Gastroesophageal sphincter (tissue), 4 donors: ENCODE data around the gene RWDD4. TPM values are rescaled to one million over a fixed set of nuclear protein-coding genes. Genes with fewer than 3 reads are reported as not detected.

Experiments
- ATAC-seq: fragments of 150-250 bp; one replicate; pipeline ENCODE4 v1.9.1; 2016; ENCODE audit warnings: mild to moderate bottlenecking, moderate library complexity
- H3K27ac ChIP-seq, 4 donors: fragments of 200-600 bp; sonication (generic) in 3 of 4; 1 replicate in 3 of 4; 2 replicates in 1 of 4; pipeline ENCODE4 v1.5.1; 2016 to 2019
- H3K27me3 ChIP-seq: fragments of 200-600 bp; sonication (generic); one replicate; pipeline ENCODE4 v1.5.1; 2019
- H3K36me3 ChIP-seq, 2 donors: fragments of 200-600 bp; sonication (generic); one replicate each; pipeline ENCODE4 v1.5.1; 2019; ENCODE audit warnings: control low read depth in 1 of 2
- H3K4me1 ChIP-seq, 3 donors: fragments of 200-600 bp; sonication (generic); 1 replicate in 2 of 3; 2 replicates in 1 of 3; pipeline ENCODE4 v1.5.1; 2016 to 2019; ENCODE audit warnings: control low read depth in 2 of 3
- H3K4me3 ChIP-seq, 2 donors: fragments of 200-600 bp; sonication (generic); one replicate each; pipeline ENCODE4 v1.5.1; 2019; ENCODE audit warnings: mild to moderate bottlenecking in 1 of 2, moderate library complexity in 1 of 2
- H3K9me3 ChIP-seq, 3 donors: fragments of 200-600 bp; sonication (generic); one replicate each; pipeline ENCODE4 v1.5.1; 2017 to 2019; ENCODE audit warnings: control low read depth in 2 of 3
- CTCF ChIP-seq, 4 experiments: fragments of 200-600 bp in 2 of 4; fragments of 450-650 bp in 2 of 4; sonication (generic) in 1 of 4; IDR thresholded peaks; one replicate each; pipeline ENCODE4 v1.5.1; 2017 to 2019; ENCODE audit warnings: antibody characterized with exemption in 4 of 4, mild to moderate bottlenecking in 2 of 4, moderate library complexity in 2 of 4
- EP300 ChIP-seq: sonication (generic); formaldehyde crosslinking; IDR thresholded peaks from one replicate; pipeline ENCODE4 v1.6.1; 2017; ENCODE audit warnings: antibody characterized with exemption, mild to moderate bottlenecking
- POLR2A ChIP-seq, 2 donors: fragments of 450-650 bp; IDR thresholded peaks; one replicate each; pipeline ENCODE4 v1.6.1; 2017; ENCODE audit warnings: antibody characterized with exemption in 2 of 2, mild to moderate bottlenecking in 2 of 2, moderate library complexity in 1 of 2
- POLR2AphosphoS5 ChIP-seq: sonication (generic); formaldehyde crosslinking; IDR thresholded peaks from one replicate; pipeline ENCODE4 v1.6.1; 2017; ENCODE audit warnings: antibody characterized with exemption
- WGBS, 2 donors: methylation state at CpG; one replicate each; pipeline ENCODE4 v1.1.5; 2018; ENCODE audit warnings: low coverage in 1 of 2; 5-methylcytosine and 5-hydroxymethylcytosine counted together
- total RNA-seq, 4 donors: library from RNA; depleted of rRNA; stranded (reverse); fragments of >200 nt; gene quantifications; one replicate each; pipeline ENCODE4 v1.1.0, GENCODE V29; 2016

Gene RWDD4
- total RNA-seq, 4 donors from 2014 or later = 29.6 to 43.0 (median 32.8) TPM

- Histone ChIP-seq H3K4me3 (no peak overlapping the region), H3K36me3 (peaks cover 16 to 100% of the 10 kb centered on the region in 2 donors)
- TF ChIP-seq EP300 = no peak
- no peak for TF ChIP-seq POLR2A (IDR thresholded peaks at IDR 0.05)
- TF ChIP-seq POLR2AphosphoS5 = no peak
Observed at GRCh38 chr4:183691006-183691405, 32.0 kb upstream of the RWDD4 start.

GRCh38 chr4:183688216-183688615 is 29.2 kb upstream of the RWDD4 start:
- no peaks in the 10 kb centered on the region for H3K27me3 ChIP-seq
- no peaks in the 10 kb centered on the region for H3K9me3 ChIP-seq
- no peaks in the 10 kb centered on the region for H3K4me1 ChIP-seq
- H3K36me3 ChIP-seq = peaks cover 0 to 100% of the 10 kb centered on the region in 2 donors
- ATAC-seq = no peak
- no peak overlapping the region for H3K27ac ChIP-seq
- no peak overlapping the region for H3K4me3 ChIP-seq
- 59 to 89% methylated on average over 6 of the region's 6 CpGs for WGBS, 2 donors
- TF ChIP-seq EP300 = no peak
- no peak for TF ChIP-seq POLR2A (IDR thresholded peaks at IDR 0.05)
- no peak for TF ChIP-seq CTCF (IDR thresholded peaks at IDR 0.05)
- TF ChIP-seq POLR2AphosphoS5 = no peak

More at GRCh38 chr4:183691006-183691405, 32.0 kb upstream of the RWDD4 start:
- H3K4me1 ChIP-seq = no peaks in the 10 kb centered on the region
- no peaks in the 10 kb centered on the region for H3K9me3 ChIP-seq
- no peak for ATAC-seq
- no peaks in the 10 kb centered on the region for H3K27me3 ChIP-seq
- no peak overlapping the region for H3K27ac ChIP-seq

GRCh38 chr4:183686461-183686860 is 27.5 kb upstream of the RWDD4 start:
- no peaks in the 10 kb centered on the region for H3K27me3 ChIP-seq
- H3K27ac ChIP-seq = no peak overlapping the region
- no peak overlapping the region for H3K4me3 ChIP-seq
- H3K4me1 ChIP-seq = no peaks in the 10 kb centered on the region
- ATAC-seq = no peak
- WGBS, 2 donors = 65 to 70% methylated on average over 2 of the region's 2 CpGs
- peaks cover 0 to 97% of the 10 kb centered on the region in 2 donors for H3K36me3 ChIP-seq
- no peak for TF ChIP-seq POLR2A (IDR thresholded peaks at IDR 0.05)
- TF ChIP-seq POLR2AphosphoS5 = no peak
- no peak for TF ChIP-seq CTCF (IDR thresholded peaks at IDR 0.05)
- no peaks in the 10 kb centered on the region for H3K9me3 ChIP-seq

GRCh38 chr4:183681119-183681518 is 22.1 kb upstream of the RWDD4 start:
- no peaks in the 10 kb centered on the region for H3K4me1 ChIP-seq
- H3K4me3 ChIP-seq = no peak overlapping the region
- 76 to 88% methylated on average over 2 to 4 of the region's 4 CpGs for WGBS, 2 donors
- no peak for TF ChIP-seq CTCF (IDR thresholded peaks at IDR 0.05)
- no peak for TF ChIP-seq POLR2A (IDR thresholded peaks at IDR 0.05)
- TF ChIP-seq POLR2AphosphoS5 = no peak
- TF ChIP-seq EP300 = no peak
- H3K36me3 ChIP-seq = peaks cover 0 to 95% of the 10 kb centered on the region in 2 donors
- no peak overlapping the region for H3K27ac ChIP-seq
- ATAC-seq = no peak
- no peaks in the 10 kb centered on the region for H3K27me3 ChIP-seq
- no peaks in the 10 kb centered on the region for H3K9me3 ChIP-seq

- no peak for ATAC-seq
- no peak overlapping the region for H3K4me3 ChIP-seq
- no peak overlapping the region for H3K27ac ChIP-seq
- H3K9me3 ChIP-seq = no peaks in the 10 kb centered on the region
- 74 to 89% methylated on average over 4 of the region's 4 CpGs for WGBS, 2 donors
- no peaks in the 10 kb centered on the region for H3K27me3 ChIP-seq
- no peaks in the 10 kb centered on the region for H3K4me1 ChIP-seq
- TF ChIP-seq POLR2AphosphoS5 (no peak), POLR2A (IDR thresholded peaks at IDR 0.05) (no peak), EP300 (no peak), CTCF (IDR thresholded peaks at IDR 0.05) (no peak)
- peaks cover 0 to 96% of the 10 kb centered on the region in 2 donors for H3K36me3 ChIP-seq
Observed at GRCh38 chr4:183675625-183676024, 16.6 kb upstream of the RWDD4 start.
